Ovary (tissue), 9 donors: ENCODE measurements around the gene ABCC4. TPM values are rescaled to one million over a fixed set of nuclear protein-coding genes. Genes with fewer than 3 reads are reported as not detected.

Experiments
- DNase-seq, 5 donors: peaks; one replicate each; pipeline ENCODE4 v3.0.0-alpha.2; 2019 to 2020
- H3K27ac ChIP-seq, 2 donors: fragments of 200-600 bp; one replicate each; pipeline versions ENCODE4 v1.5.1 to v1.8.0; 2019 to 2022
- H3K27me3 ChIP-seq: fragments of 200-600 bp; one replicate; pipeline ENCODE4 v1.8.0; 2022
- H3K36me3 ChIP-seq: fragments of 200-600 bp; sonication (generic); one replicate; pipeline ENCODE4 v1.5.1; 2019
- H3K4me1 ChIP-seq: one replicate; pipeline ENCODE4 v1.8.1; 2013; ENCODE audit warnings: mild to moderate bottlenecking, moderate library complexity; ENCODE audit not compliant: insufficient read depth
- H3K4me3 ChIP-seq: fragments of 200-600 bp; sonication (generic); one replicate; pipeline ENCODE4 v1.5.1; 2017
- H3K9me3 ChIP-seq, 2 donors: fragments of 200-600 bp in 1 of 2; sonication (generic) in 1 of 2; one replicate each; pipeline versions ENCODE4 v1.5.1 to v1.8.1; 2013 to 2019; ENCODE audit warnings: mild to moderate bottlenecking in 1 of 2, moderate library complexity in 1 of 2
- CTCF ChIP-seq, 3 donors: fragments of 450-650 bp in 2 of 3; fragments of 200-600 bp in 1 of 3; IDR thresholded peaks; one replicate each; pipeline versions ENCODE4 v1.5.1 to v1.8.0; 2016 to 2022; ENCODE audit warnings: antibody characterized with exemption in 3 of 3, mild to moderate bottlenecking in 1 of 3
- EP300 ChIP-seq: sonication (generic); formaldehyde crosslinking; IDR thresholded peaks from one replicate; pipeline ENCODE4 v1.6.1; 2017; ENCODE audit warnings: antibody characterized with exemption
- POLR2A ChIP-seq: fragments of 450-650 bp; IDR thresholded peaks from one replicate; pipeline ENCODE4 v1.6.1; 2017; ENCODE audit warnings: antibody characterized with exemption, mild to moderate bottlenecking, moderate library complexity
- WGBS, 3 donors: extraction: QIAGEN DNeasy Blood & Tissue Kit in 1 of 3; methylation state at CpG; one replicate each; pipeline versions ENCODE4 v1.1.5 to v1.1.7; 2013 to 2017; 5-methylcytosine and 5-hydroxymethylcytosine counted together
- intact Hi-C, 4 donors: fragments of 100-400 bp; cut with DNase I; formaldehyde crosslinking; loops; one replicate each; pipeline versions ENCODE4 v1.11.0 to v1.15.1; 2022 to 2023
- polyA plus RNA-seq, 2 donors: library from polyadenylated mRNA; stranded (reverse); fragments of 200-250 nt in 1 of 2; fragments of 350-450 nt in 1 of 2; fragmentation: Illumina TruSeq in 1 of 2; extraction: RNeasy Lipid Tissue Mini Kit (QIAGEN cat#74804) in 1 of 2; gene quantifications; one replicate each; pipeline ENCODE4 v1.2.3, GENCODE V29; 2013 to 2014
- total RNA-seq, 7 donors: library from RNA; depleted of rRNA in 2 of 7; stranded (reverse); fragments of >200 nt in 2 of 7; fragmentation: NEBNext Ultra II Directional in 3 of 7; extraction: Animal tissue kit (Norgen Biotek cat#: 25700) in 3 of 7; gene quantifications; one replicate each; pipeline versions ENCODE4 v1.1.0 to v1.2.4, GENCODE V29; 2016 to 2023
- donor health status: DM: no; HTN: no; CAD: no; lungs with moderate emphysema.
- donor health status: DM: no; HTN: no; CAD: no.
- donor health status: Bipolar disorder and iron deficiency.
- donor health status: DM: yes; HTN: yes; CAD: no.
- donor health status: DM: no; HTN: no; CAD: no.
- donor health status: DM: yes; HTN: yes; CAD: no.

The ABCC4 gene
- total and polyA plus RNA-seq, 9 donors, result 6.1 to 28.5 (median 11.5) TPM

GRCh38 chr13:95234242-95234641, 67.0 kb downstream of the ABCC4 start:
- no peak for TF ChIP-seq POLR2A
- H3K4me1 ChIP-seq, result no peaks in the 10 kb centered on the region
- 86 to 91% (median 91%) methylated on average over 2 of the region's 2 CpGs for WGBS, 3 donors
- intact Hi-C loops, result no loop called here
- no peaks in the 10 kb centered on the region for H3K27me3 ChIP-seq
- no peak overlapping the region for H3K27ac ChIP-seq
- H3K9me3 ChIP-seq, result no peaks in the 10 kb centered on the region
- no peaks in the 10 kb centered on the region for H3K36me3 ChIP-seq
- no peak overlapping the region for H3K4me3 ChIP-seq
- no peak for DNase-seq

GRCh38 chr13:95233026-95233635, 68.1 kb downstream of the ABCC4 start:
- DNase-seq, result no peak
- 51 to 58% (median 57%) methylated on average over 4 of the region's 4 CpGs for WGBS, 3 donors
- intact Hi-C loops, result no loop called here
- TF ChIP-seq CTCF (IDR thresholded peaks at IDR 0.05) (no peak), POLR2A (no peak), EP300 (no peak)
- Histone ChIP-seq H3K4me1 (no peaks in the 10 kb centered on the region), H3K4me3 (no peak overlapping the region), H3K9me3 (no peaks in the 10 kb centered on the region), H3K27me3 (no peaks in the 10 kb centered on the region), H3K36me3 (no peaks in the 10 kb centered on the region), H3K27ac (no peak overlapping the region)

- no peak overlapping the region for H3K27ac ChIP-seq
- H3K4me1 ChIP-seq, result peaks cover 3% of the 10 kb centered on the region
- no peaks in the 10 kb centered on the region for H3K36me3 ChIP-seq
- DNase-seq, result no peak
- TF ChIP-seq EP300 (no peak), POLR2A (no peak), CTCF (IDR thresholded peaks at IDR 0.05) (no peak)
- H3K4me3 ChIP-seq, result no peak overlapping the region
- no peaks in the 10 kb centered on the region for H3K9me3 ChIP-seq
- WGBS, 3 donors, result 88 to 91% (median 90%) methylated on average over 9 of the region's 9 CpGs
- intact Hi-C loops, result no loop called here
- no peaks in the 10 kb centered on the region for H3K27me3 ChIP-seq
Observed at GRCh38 chr13:95231393-95231792, 69.9 kb downstream of the ABCC4 start.

GRCh38 chr13:95229855-95230254, 71.4 kb downstream of the ABCC4 start:
- 65 to 99% (median 84%) methylated on average over 3 of the region's 3 CpGs for WGBS, 3 donors
- no peaks in the 10 kb centered on the region for H3K27me3 ChIP-seq
- no peak for DNase-seq
- H3K9me3 ChIP-seq, result no peaks in the 10 kb centered on the region
- peaks cover 3% of the 10 kb centered on the region for H3K4me1 ChIP-seq
- no peak overlapping the region for H3K4me3 ChIP-seq
- TF ChIP-seq CTCF (IDR thresholded peaks at IDR 0.05), result no peak
- TF ChIP-seq EP300, result no peak
- no peak for TF ChIP-seq POLR2A
- H3K36me3 ChIP-seq, result no peaks in the 10 kb centered on the region
- H3K27ac ChIP-seq, result no peak overlapping the region
- intact Hi-C loops, result no loop called here

- Histone ChIP-seq H3K27me3 (no peaks in the 10 kb centered on the region), H3K27ac (no peak overlapping the region), H3K36me3 (no peaks in the 10 kb centered on the region), H3K9me3 (no peaks in the 10 kb centered on the region), H3K4me3 (no peak overlapping the region), H3K4me1 (peaks cover 3% of the 10 kb centered on the region)
- no peak for TF ChIP-seq EP300
- no peak for TF ChIP-seq CTCF (IDR thresholded peaks at IDR 0.05)
- no peak for TF ChIP-seq POLR2A
- intact Hi-C loops, result no loop called here
- no peak for DNase-seq
- 64 to 70% (median 67%) methylated on average over 5 of the region's 5 CpGs for WGBS, 3 donors
Observed at GRCh38 chr13:95228130-95228529, 73.1 kb downstream of the ABCC4 start.
